Measurements from ENCODE around the gene KIAA1586. TPM values are rescaled to one million over a fixed set of nuclear protein-coding genes. Genes with fewer than 3 reads are reported as not detected.

Gene KIAA1586
- total and polyA plus RNA-seq, 7 experiments from 2014 or later: 7.9 to 21.5 (median 14.6) TPM

DNA sequence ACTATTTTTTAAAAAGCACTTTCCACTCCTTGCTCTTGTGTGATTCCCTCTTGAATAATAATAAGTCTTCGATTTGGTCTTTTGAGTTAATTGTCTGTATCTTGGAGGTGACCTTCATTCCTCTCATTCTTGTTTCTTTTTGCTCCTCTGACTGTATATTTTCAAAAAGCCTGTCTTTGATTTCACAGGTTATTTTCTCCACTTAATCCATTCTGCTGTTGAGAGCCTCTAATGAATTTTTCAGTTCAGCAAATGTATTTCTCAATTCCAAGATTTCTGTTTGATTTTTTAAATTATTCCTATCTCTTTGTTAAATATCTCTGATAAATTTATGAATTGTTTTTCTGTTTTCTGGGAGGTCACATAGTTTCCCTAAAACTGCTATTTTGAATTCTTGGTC, 21.7 kb upstream of the KIAA1586 start:
- no peak for DNase-seq
- intact Hi-C loops (cut with micrococcal nuclease): loop anchor here (5.0 to 10.0 kb wide), 2 partner anchors 72 to 390 kb away; no protein-coding TSS in a partner anchor

DNA sequence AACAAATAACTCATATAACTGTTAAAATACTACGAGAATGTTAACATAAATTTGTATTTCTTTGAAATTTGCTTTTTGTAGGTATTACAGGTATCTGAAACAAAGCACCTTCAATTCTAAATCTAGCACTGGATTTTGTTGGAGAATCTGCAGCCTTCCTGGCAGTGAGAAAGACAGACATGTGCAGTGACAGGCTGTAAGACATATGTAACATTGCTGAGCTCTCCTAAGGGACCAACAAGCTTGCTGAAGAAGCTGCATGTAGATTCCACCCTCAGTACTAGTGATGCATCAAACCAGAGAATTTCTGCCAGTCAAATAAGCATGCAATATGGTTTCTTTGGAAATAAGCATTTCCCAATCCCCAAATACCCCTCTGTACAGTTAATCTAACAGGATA, 20.5 kb upstream of the KIAA1586 start:
- Histone ChIP-seq H3K27ac (ENCODE audit: low read depth, low read length) (no peak overlapping the region), H3K36me3 (ENCODE audit: control insufficient read depth in 2 of 3, insufficient read depth in 3 of 3, low read length in 3 of 3) (no peaks in the 10 kb centered on the region), H3K27me3 (ENCODE audit: control insufficient read depth in 2 of 2, insufficient read depth in 2 of 2, low read length in 2 of 2) (no peaks in the 10 kb centered on the region), H3K9me3 (ENCODE audit: control insufficient read depth in 2 of 3, low read length in 3 of 3) (peaks cover 0 to 5% (median 0%) of the 10 kb centered on the region in 3 experiments), H3K4me1 (ENCODE audit: control insufficient read depth in 2 of 2, insufficient read depth in 2 of 2, low read length in 2 of 2) (no peaks in the 10 kb centered on the region), H3K4me3 (ENCODE audit: low read length) (no peak overlapping the region)
- Mint-ChIP-seq H3K27me3 (peaks cover 0 to 38% (median 20%) of the 10 kb centered on the region in 5 donors), H3K4me3 (no peak overlapping the region), H3K9me3 (peaks cover 9 to 29% (median 22%) of the 10 kb centered on the region in 11 donors), H3K36me3 (peaks cover 5 to 15% (median 11%) of the 10 kb centered on the region in 5 donors), H3K4me1 (no peaks in the 10 kb centered on the region), H3K27ac (no peak overlapping the region)
- DNase-seq (no peak), ATAC-seq (no peak)
- intact Hi-C loops (cut with micrococcal nuclease): loop anchor here in 1 of 2 donors (10.0 kb wide), 1 partner anchor 391 kb away; no protein-coding TSS in a partner anchor
- POLR2A ChIA-PET: no interaction called here
- CTCF ChIA-PET: no interaction called here

More for the DNA sequence above, 21.7 kb upstream of the KIAA1586 start:
- Mint-ChIP-seq H3K27ac (no peak overlapping the region), H3K27me3 (peaks cover 0 to 37% (median 20%) of the 10 kb centered on the region in 5 donors), H3K4me3 (no peak overlapping the region), H3K36me3 (peaks cover 5 to 15% (median 11%) of the 10 kb centered on the region in 5 donors), H3K9me3 (peaks cover 9 to 29% (median 22%) of the 10 kb centered on the region in 11 donors), H3K4me1 (no peaks in the 10 kb centered on the region)
- POLR2A ChIA-PET: no interaction called here
- no peak for ATAC-seq
- H3K27me3 ChIP-seq (ENCODE audit: control insufficient read depth in 2 of 2, insufficient read depth in 2 of 2, low read length in 2 of 2): no peaks in the 10 kb centered on the region
- H3K27ac ChIP-seq (ENCODE audit: low read depth, low read length): no peak overlapping the region
- no peaks in the 10 kb centered on the region for H3K4me1 ChIP-seq (ENCODE audit: control insufficient read depth in 2 of 2, insufficient read depth in 2 of 2, low read length in 2 of 2)
- CTCF ChIA-PET: no interaction called here
- H3K4me3 ChIP-seq (ENCODE audit: low read length): no peak overlapping the region
- H3K9me3 ChIP-seq (ENCODE audit: control insufficient read depth in 2 of 3, low read length in 3 of 3): peaks cover 0 to 5% (median 0%) of the 10 kb centered on the region in 3 experiments
- no peaks in the 10 kb centered on the region for H3K36me3 ChIP-seq (ENCODE audit: control insufficient read depth in 2 of 3, insufficient read depth in 3 of 3, low read length in 3 of 3)

DNA sequence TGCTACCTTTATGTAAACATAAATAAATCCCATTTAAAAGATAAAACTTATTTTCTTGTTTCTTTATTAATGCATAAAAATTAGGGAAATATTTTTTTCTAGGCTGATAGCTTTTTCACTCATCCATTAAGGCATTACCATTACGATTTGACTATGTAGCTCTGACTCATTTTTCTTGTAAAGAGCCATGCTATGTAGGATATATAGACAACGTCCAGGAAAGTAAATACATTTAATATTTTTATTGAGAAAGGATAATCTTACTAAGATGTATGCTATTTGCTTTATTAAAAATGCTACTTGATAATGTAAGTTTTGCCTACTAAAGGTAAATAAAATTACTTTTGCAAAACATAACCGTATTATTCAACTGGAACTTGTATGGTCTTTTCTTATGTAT, 19.2 kb upstream of the KIAA1586 start:
- Mint-ChIP-seq H3K4me3 (no peak overlapping the region), H3K4me1 (no peaks in the 10 kb centered on the region), H3K27me3 (peaks cover 0 to 38% (median 20%) of the 10 kb centered on the region in 5 donors), H3K9me3 (peaks cover 9 to 29% (median 22%) of the 10 kb centered on the region in 11 donors), H3K36me3 (peaks cover 5 to 15% (median 11%) of the 10 kb centered on the region in 5 donors), H3K27ac (no peak overlapping the region)
- Histone ChIP-seq H3K27me3 (ENCODE audit: control insufficient read depth in 2 of 2, insufficient read depth in 2 of 2, low read length in 2 of 2) (no peaks in the 10 kb centered on the region), H3K27ac (ENCODE audit: low read depth, low read length) (no peak overlapping the region), H3K4me1 (ENCODE audit: control insufficient read depth in 2 of 2, insufficient read depth in 2 of 2, low read length in 2 of 2) (no peaks in the 10 kb centered on the region), H3K4me3 (ENCODE audit: low read length) (no peak overlapping the region), H3K36me3 (ENCODE audit: control insufficient read depth in 2 of 3, insufficient read depth in 3 of 3, low read length in 3 of 3) (no peaks in the 10 kb centered on the region), H3K9me3 (ENCODE audit: control insufficient read depth in 2 of 3, low read length in 3 of 3) (peaks cover 0 to 5% (median 0%) of the 10 kb centered on the region in 3 experiments)
- ChIA-PET CTCF (no interaction called here), POLR2A (no interaction called here)
- DNase-seq (no peak), ATAC-seq (no peak)
- intact Hi-C loops (cut with micrococcal nuclease): loop anchor here in 1 of 2 donors (10.0 kb wide), 1 partner anchor 392 kb away; no protein-coding TSS in a partner anchor

DNA sequence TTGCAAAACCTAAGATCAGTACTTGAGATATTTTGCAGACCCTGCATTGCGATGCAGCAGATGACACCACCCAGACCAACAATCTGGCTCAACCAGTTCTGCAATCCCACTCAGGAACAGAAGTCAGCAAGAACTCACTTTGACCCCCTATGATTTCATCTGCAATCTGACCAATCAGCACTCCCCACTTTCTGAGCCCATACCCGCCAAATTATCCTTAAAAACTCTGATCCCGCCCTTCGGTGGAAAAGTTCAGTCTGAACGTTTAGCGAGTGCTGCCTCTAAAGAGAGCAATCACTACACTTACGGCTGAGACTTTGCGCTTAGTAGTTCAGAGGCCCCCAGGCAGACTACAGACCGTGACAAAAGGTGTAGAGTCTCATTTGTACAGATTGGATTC, 17.3 kb upstream of the KIAA1586 start:
- Histone ChIP-seq H3K27ac (ENCODE audit: low read depth, low read length) (no peak overlapping the region), H3K36me3 (ENCODE audit: control insufficient read depth in 2 of 3, insufficient read depth in 3 of 3, low read length in 3 of 3) (no peaks in the 10 kb centered on the region), H3K9me3 (ENCODE audit: control insufficient read depth in 2 of 3, low read length in 3 of 3) (peaks cover 0 to 5% (median 0%) of the 10 kb centered on the region in 3 experiments), H3K4me1 (ENCODE audit: control insufficient read depth in 2 of 2, insufficient read depth in 2 of 2, low read length in 2 of 2) (no peaks in the 10 kb centered on the region), H3K27me3 (ENCODE audit: control insufficient read depth in 2 of 2, insufficient read depth in 2 of 2, low read length in 2 of 2) (no peaks in the 10 kb centered on the region), H3K4me3 (ENCODE audit: low read length) (no peak overlapping the region)
- DNase-seq: no peak
- Mint-ChIP-seq H3K4me3 (no peak overlapping the region), H3K9me3 (peaks cover 4 to 22% (median 16%) of the 10 kb centered on the region in 11 donors), H3K4me1 (no peaks in the 10 kb centered on the region), H3K27ac (no peak overlapping the region), H3K27me3 (peaks cover 0 to 43% (median 20%) of the 10 kb centered on the region in 5 donors), H3K36me3 (peaks cover 5 to 15% (median 8%) of the 10 kb centered on the region in 5 donors)
- ChIA-PET POLR2A (no interaction called here), CTCF (no interaction called here)
- intact Hi-C loops (cut with micrococcal nuclease): loop anchor here in 1 of 2 donors (10.0 kb wide), 1 partner anchor 394 kb away; no protein-coding TSS in a partner anchor
- ATAC-seq: no peak

DNA sequence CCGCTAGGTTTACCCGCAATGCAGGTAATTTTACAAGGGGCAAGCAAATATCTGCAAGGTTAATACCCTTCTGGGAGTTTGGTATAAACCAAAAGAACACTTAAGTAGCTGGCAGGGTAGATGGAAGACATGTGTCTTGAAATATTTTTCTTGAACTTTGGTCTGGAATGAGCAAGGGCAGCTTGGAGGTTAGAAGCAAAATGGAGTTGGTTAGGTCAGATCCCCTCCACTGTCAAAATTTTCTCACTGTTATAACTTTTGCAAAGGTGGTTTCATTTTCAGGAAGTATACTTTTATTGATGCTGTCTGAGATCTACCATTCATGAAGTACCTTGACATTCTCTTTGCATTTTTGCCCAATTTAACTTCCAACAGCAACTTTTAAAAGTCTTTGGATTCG, 13.3 kb upstream of the KIAA1586 start:
- no peak overlapping the region for H3K4me3 Mint-ChIP-seq
- ATAC-seq: no peak
- ChIA-PET CTCF (no interaction called here), POLR2A (no interaction called here)
- no peaks in the 10 kb centered on the region for H3K4me1 Mint-ChIP-seq
- H3K36me3 Mint-ChIP-seq: no peaks in the 10 kb centered on the region
- no peak overlapping the region for H3K27ac ChIP-seq (ENCODE audit: low read depth, low read length)
- H3K9me3 Mint-ChIP-seq: no peaks in the 10 kb centered on the region
- H3K27me3 ChIP-seq (ENCODE audit: control insufficient read depth in 2 of 2, insufficient read depth in 2 of 2, low read length in 2 of 2): no peaks in the 10 kb centered on the region
- no peak overlapping the region for H3K27ac Mint-ChIP-seq
- intact Hi-C loops (cut with micrococcal nuclease): no loop called here
- H3K9me3 ChIP-seq (ENCODE audit: control insufficient read depth in 2 of 3, low read length in 3 of 3): no peaks in the 10 kb centered on the region
- no peak for DNase-seq
- H3K27me3 Mint-ChIP-seq: peaks cover 15 to 48% (median 32%) of the 10 kb centered on the region in 5 donors
- no peak overlapping the region for H3K4me3 ChIP-seq (ENCODE audit: low read length)
- no peaks in the 10 kb centered on the region for H3K36me3 ChIP-seq (ENCODE audit: control insufficient read depth in 2 of 3, insufficient read depth in 3 of 3, low read length in 3 of 3)
- H3K4me1 ChIP-seq (ENCODE audit: control insufficient read depth in 2 of 2, insufficient read depth in 2 of 2, low read length in 2 of 2): no peaks in the 10 kb centered on the region

DNA sequence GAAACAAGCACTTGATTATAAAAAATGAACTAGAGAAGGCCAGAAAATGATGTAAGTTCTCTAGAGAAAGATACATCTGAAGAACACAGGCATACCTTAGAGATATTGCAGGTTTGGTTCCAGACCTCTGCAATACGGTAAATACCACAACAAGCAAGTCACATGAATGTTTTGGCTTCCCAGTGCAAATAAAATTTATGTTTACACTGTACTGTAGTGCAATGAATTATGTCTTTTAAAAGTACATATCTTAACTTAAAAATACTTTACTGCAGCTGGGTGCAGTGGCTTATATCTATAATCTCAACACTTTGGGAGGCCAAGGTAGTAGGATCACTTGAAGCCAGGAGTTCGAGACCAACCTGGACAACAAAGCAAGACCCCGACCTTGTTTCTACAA, 10.9 kb upstream of the KIAA1586 start:
- Histone ChIP-seq H3K4me3 (ENCODE audit: low read length) (no peak overlapping the region), H3K27ac (ENCODE audit: low read depth, low read length) (no peak overlapping the region), H3K27me3 (ENCODE audit: control insufficient read depth in 2 of 2, insufficient read depth in 2 of 2, low read length in 2 of 2) (peaks cover 0 to 2% of the 10 kb centered on the region in 2 donors), H3K36me3 (ENCODE audit: control insufficient read depth in 2 of 3, insufficient read depth in 3 of 3, low read length in 3 of 3) (no peaks in the 10 kb centered on the region), H3K9me3 (ENCODE audit: control insufficient read depth in 2 of 3, low read length in 3 of 3) (no peaks in the 10 kb centered on the region), H3K4me1 (ENCODE audit: control insufficient read depth in 2 of 2, insufficient read depth in 2 of 2, low read length in 2 of 2) (no peaks in the 10 kb centered on the region)
- no peak for DNase-seq
- Mint-ChIP-seq H3K36me3 (no peaks in the 10 kb centered on the region), H3K27ac (no peak overlapping the region), H3K4me3 (no peak overlapping the region), H3K4me1 (no peaks in the 10 kb centered on the region), H3K27me3 (peaks cover 12 to 57% (median 30%) of the 10 kb centered on the region in 5 donors), H3K9me3 (no peaks in the 10 kb centered on the region)
- ChIA-PET POLR2A (no interaction called here), CTCF (no interaction called here)
- intact Hi-C loops (cut with micrococcal nuclease): no loop called here
- ATAC-seq: no peak

DNA sequence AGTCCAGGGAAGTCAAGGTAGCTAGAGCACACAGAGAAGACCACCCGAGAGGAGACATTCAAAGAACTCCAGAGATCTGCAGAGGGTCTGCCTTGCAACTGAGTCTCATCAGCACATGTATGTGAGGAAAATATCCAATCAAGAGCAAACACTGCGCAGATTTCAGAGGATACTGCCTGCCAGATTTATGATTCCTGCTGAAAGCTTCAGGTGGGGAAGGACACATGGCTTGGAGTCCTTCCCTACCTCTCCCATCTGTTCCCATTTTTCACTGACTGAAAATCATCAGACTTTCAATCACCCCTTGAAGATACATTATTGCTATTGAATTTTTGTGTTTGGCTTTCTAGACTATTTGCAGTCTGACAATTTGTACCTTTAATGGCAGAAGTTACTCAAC, 7.6 kb upstream of the KIAA1586 start:
- no peak overlapping the region for H3K27ac Mint-ChIP-seq
- intact Hi-C loops (cut with micrococcal nuclease): no loop called here
- Histone ChIP-seq H3K4me3 (ENCODE audit: low read length) (no peak overlapping the region), H3K9me3 (ENCODE audit: control insufficient read depth in 2 of 3, low read length in 3 of 3) (no peaks in the 10 kb centered on the region), H3K27me3 (ENCODE audit: control insufficient read depth in 2 of 2, insufficient read depth in 2 of 2, low read length in 2 of 2) (peaks cover 0 to 2% of the 10 kb centered on the region in 2 donors), H3K4me1 (ENCODE audit: control insufficient read depth in 2 of 2, insufficient read depth in 2 of 2, low read length in 2 of 2) (no peaks in the 10 kb centered on the region), H3K36me3 (ENCODE audit: control insufficient read depth in 2 of 3, insufficient read depth in 3 of 3, low read length in 3 of 3) (no peaks in the 10 kb centered on the region), H3K27ac (ENCODE audit: low read depth, low read length) (no peak overlapping the region)
- ChIA-PET CTCF (no interaction called here), POLR2A (no interaction called here)
- no peak overlapping the region for H3K4me3 Mint-ChIP-seq
- no peak for ATAC-seq
- DNase-seq: no peak
- peaks cover 0 to 1% (median 0%) of the 10 kb centered on the region in 11 donors for H3K9me3 Mint-ChIP-seq
- H3K27me3 Mint-ChIP-seq: peaks cover 23 to 65% (median 38%) of the 10 kb centered on the region in 5 donors
- H3K4me1 Mint-ChIP-seq: no peaks in the 10 kb centered on the region
- H3K36me3 Mint-ChIP-seq: peaks cover 0 to 3% (median 0%) of the 10 kb centered on the region in 5 donors

Data from naive thymus-derived CD4-positive, alpha-beta T cell (primary cell).